ENCODE data around the gene IL1RAPL1.

- TF ChIP-seq, protein P1, sequence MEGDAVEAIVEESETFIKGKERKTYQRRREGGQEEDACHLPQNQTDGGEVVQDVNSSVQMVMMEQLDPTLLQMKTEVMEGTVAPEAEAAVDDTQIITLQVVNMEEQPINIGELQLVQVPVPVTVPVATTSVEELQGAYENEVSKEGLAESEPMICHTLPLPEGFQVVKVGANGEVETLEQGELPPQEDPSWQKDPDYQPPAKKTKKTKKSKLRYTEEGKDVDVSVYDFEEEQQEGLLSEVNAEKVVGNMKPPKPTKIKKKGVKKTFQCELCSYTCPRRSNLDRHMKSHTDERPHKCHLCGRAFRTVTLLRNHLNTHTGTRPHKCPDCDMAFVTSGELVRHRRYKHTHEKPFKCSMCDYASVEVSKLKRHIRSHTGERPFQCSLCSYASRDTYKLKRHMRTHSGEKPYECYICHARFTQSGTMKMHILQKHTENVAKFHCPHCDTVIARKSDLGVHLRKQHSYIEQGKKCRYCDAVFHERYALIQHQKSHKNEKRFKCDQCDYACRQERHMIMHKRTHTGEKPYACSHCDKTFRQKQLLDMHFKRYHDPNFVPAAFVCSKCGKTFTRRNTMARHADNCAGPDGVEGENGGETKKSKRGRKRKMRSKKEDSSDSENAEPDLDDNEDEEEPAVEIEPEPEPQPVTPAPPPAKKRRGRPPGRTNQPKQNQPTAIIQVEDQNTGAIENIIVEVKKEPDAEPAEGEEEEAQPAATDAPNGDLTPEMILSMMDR (IDR thresholded peaks at IDR 0.05; ENCODE audit: insufficient read depth, low read depth, low read length): no peak
- no peak for TF ChIP-seq EZH2 (IDR thresholded peaks at IDR 0.05; ENCODE audit: insufficient read depth, low read length)
These were observed 1159.1 kb downstream of the IL1RAPL1 start for GRCh38 chrX:29746326-29746725.
